ENCODE measurements around the gene KLHL29. TPM values are rescaled to one million over a fixed set of nuclear protein-coding genes. Genes with fewer than 3 reads are reported as not detected.

The KLHL29 gene
- total RNA-seq, 5 donors from 2014 or later (not counting 1 experiment from before 2014, with no cell fraction given) = 1.8 to 6.6 (median 2.5) TPM

DNA sequence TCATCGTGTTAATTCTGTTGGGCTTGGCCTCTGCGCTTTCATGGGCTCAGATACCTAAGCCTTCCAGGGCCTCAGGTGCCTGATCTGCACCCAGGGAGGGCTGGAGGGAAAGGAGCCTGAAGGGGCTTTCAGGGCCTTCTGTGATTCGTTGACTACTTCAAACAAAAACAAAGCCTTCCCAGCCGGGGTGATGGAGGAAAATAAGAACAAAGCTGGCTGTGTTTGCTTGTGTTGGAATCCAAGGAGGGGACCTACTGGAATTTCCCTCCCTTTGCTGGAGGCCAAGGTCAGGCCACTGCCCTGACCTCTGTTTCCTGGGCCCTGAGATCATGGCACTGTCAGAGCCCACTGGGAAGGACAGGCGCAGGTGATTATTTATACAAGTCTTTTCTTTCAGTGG is 135.3 kb downstream of the KLHL29 start:
- Histone ChIP-seq H3K27me3 (replicated peaks in 1 of 2; ENCODE audit: control insufficient read depth in 2 of 2, extremely low read depth in 1 of 2, insufficient read depth in 2 of 2, low read length in 1 of 2) (peaks cover 0 to 32% of the 10 kb centered on the region in 2 experiments), H3K4me1 (ENCODE audit: control insufficient read depth in 1 of 2, extremely low read depth in 1 of 2, insufficient read depth in 2 of 2, low read length in 2 of 2) (no peaks in the 10 kb centered on the region), H3K27ac (ENCODE audit: low read length) (no peak overlapping the region), H3K9me3 (no peaks in the 10 kb centered on the region), H3K36me3 (ENCODE audit: control insufficient read depth in 2 of 2, extremely low read depth in 1 of 2, insufficient read depth in 1 of 2, low read length in 1 of 2) (no peaks in the 10 kb centered on the region), H3K4me3 (ENCODE audit: control insufficient read depth in 1 of 2, extremely low read depth in 1 of 2, low read length in 1 of 2) (no peak overlapping the region)
- Mint-ChIP-seq H3K36me3 (no peaks in the 10 kb centered on the region), H3K4me1 (peaks cover 1 to 4% (median 2%) of the 10 kb centered on the region in 3 donors), H3K27ac (no peak overlapping the region), H3K9me3 (no peaks in the 10 kb centered on the region), H3K4me3 (no peak overlapping the region), H3K27me3 (peaks cover 3 to 4% of the 10 kb centered on the region in 2 donors)
- no peak for ATAC-seq (replicated peaks in 1 of 4)
- DNase-seq = no peak
- 100% methylated on average over 1 of the region's 5 CpGs for WGBS (ENCODE audit: insufficient coverage)
- ChIA-PET CTCF (no interaction called here), POLR2A (no interaction called here)

DNA sequence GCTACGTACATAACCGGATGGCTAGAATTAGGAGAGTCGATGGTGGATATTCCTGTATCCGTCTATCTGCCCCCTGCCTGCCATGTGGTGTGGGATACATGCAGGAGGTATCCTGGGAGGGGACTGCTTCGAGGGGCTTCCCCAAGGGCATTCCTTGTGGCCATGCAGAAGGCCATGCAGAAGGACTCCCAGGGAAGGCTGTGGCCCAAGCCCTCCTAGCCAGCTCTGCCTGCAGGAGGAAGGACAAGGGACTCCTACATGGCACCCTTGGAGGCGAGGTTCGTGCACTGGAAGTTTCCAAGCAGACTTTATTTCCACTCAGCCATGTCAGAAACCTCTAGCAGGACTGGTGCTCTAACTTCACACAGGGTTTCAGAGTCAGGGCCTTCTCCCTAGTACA is 136.1 kb downstream of the KLHL29 start:
- Mint-ChIP-seq H3K27ac (no peak overlapping the region), H3K27me3 (peaks cover 0 to 4% of the 10 kb centered on the region in 2 donors), H3K9me3 (no peaks in the 10 kb centered on the region), H3K4me3 (no peak overlapping the region), H3K36me3 (no peaks in the 10 kb centered on the region), H3K4me1 (peaks cover 5 to 9% (median 6%) of the 10 kb centered on the region in 3 donors)
- ChIA-PET CTCF (no interaction called here), POLR2A (no interaction called here)
- 75% methylated on average over 7 of the region's 7 CpGs for WGBS (ENCODE audit: insufficient coverage)
- Histone ChIP-seq H3K27me3 (replicated peaks in 1 of 2; ENCODE audit: control insufficient read depth in 2 of 2, extremely low read depth in 1 of 2, insufficient read depth in 2 of 2, low read length in 1 of 2) (peaks cover 0 to 31% of the 10 kb centered on the region in 2 experiments), H3K36me3 (ENCODE audit: control insufficient read depth in 2 of 2, extremely low read depth in 1 of 2, insufficient read depth in 1 of 2, low read length in 1 of 2) (no peaks in the 10 kb centered on the region), H3K4me1 (ENCODE audit: control insufficient read depth in 1 of 2, extremely low read depth in 1 of 2, insufficient read depth in 2 of 2, low read length in 2 of 2) (peaks cover under 1 to 5% of the 10 kb centered on the region in 2 experiments), H3K9me3 (no peaks in the 10 kb centered on the region), H3K27ac (ENCODE audit: low read length) (no peak overlapping the region), H3K4me3 (ENCODE audit: control insufficient read depth in 1 of 2, extremely low read depth in 1 of 2, low read length in 1 of 2) (no peak overlapping the region)
- DNase-seq (no peak), ATAC-seq (replicated peaks in 1 of 4) (no peak)

DNA sequence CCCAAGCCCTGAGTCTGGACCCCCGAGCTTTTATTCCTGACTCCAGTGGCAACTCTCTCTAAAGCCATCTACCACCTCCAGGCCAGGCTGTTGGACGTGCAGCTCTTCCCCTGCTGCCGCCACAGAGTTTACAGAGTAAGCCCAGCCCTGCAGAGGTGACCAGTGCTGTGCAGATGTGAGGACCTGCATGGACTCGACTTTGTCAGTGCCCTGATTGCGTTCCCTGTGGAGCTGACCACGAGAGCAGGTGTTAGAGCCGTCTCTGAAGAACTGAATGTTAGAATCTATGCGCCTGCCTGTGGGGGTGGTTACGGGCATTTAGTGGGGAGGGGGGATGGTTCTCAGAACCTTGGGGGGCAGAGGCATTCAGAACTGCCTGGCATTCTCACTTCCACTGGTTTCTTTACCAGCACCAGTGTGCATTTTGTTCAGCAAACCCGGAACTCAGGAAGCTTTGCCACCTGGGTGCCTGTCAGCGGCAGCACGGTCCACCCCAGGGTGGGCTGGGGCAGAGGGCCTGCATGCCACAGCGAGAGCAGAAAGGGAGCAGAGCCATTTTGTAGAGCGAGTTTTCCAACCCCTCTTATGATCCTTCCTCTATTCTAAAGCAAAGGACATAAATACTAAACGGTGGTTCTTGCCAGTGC is 137.9 kb downstream of the KLHL29 start:
- no peaks in the 10 kb centered on the region for H3K36me3 Mint-ChIP-seq
- CTCF ChIA-PET = no interaction called here
- DNase-seq (no peak), ATAC-seq (replicated peaks in 1 of 4) (no peak)
- POLR2A ChIA-PET = no interaction called here
- no peak overlapping the region for H3K4me3 Mint-ChIP-seq
- H3K9me3 Mint-ChIP-seq = no peaks in the 10 kb centered on the region
- Histone ChIP-seq H3K27me3 (replicated peaks in 1 of 2; ENCODE audit: control insufficient read depth in 2 of 2, extremely low read depth in 1 of 2, insufficient read depth in 2 of 2, low read length in 1 of 2) (peaks cover 0 to 33% of the 10 kb centered on the region in 2 experiments), H3K27ac (ENCODE audit: low read length) (no peak overlapping the region), H3K36me3 (ENCODE audit: control insufficient read depth in 2 of 2, extremely low read depth in 1 of 2, insufficient read depth in 1 of 2, low read length in 1 of 2) (no peaks in the 10 kb centered on the region), H3K4me1 (ENCODE audit: control insufficient read depth in 1 of 2, extremely low read depth in 1 of 2, insufficient read depth in 2 of 2, low read length in 2 of 2) (peaks cover 2 to 10% of the 10 kb centered on the region in 2 experiments), H3K4me3 (ENCODE audit: control insufficient read depth in 1 of 2, extremely low read depth in 1 of 2, low read length in 1 of 2) (no peak overlapping the region), H3K9me3 (no peaks in the 10 kb centered on the region)
- H3K4me1 Mint-ChIP-seq = peaks cover 10 to 14% (median 10%) of the 10 kb centered on the region in 3 donors
- H3K27me3 Mint-ChIP-seq = no peaks in the 10 kb centered on the region
- H3K27ac Mint-ChIP-seq = no peak overlapping the region
- WGBS (ENCODE audit: insufficient coverage) = 73% methylated on average over 10 of the region's 15 CpGs

DNA sequence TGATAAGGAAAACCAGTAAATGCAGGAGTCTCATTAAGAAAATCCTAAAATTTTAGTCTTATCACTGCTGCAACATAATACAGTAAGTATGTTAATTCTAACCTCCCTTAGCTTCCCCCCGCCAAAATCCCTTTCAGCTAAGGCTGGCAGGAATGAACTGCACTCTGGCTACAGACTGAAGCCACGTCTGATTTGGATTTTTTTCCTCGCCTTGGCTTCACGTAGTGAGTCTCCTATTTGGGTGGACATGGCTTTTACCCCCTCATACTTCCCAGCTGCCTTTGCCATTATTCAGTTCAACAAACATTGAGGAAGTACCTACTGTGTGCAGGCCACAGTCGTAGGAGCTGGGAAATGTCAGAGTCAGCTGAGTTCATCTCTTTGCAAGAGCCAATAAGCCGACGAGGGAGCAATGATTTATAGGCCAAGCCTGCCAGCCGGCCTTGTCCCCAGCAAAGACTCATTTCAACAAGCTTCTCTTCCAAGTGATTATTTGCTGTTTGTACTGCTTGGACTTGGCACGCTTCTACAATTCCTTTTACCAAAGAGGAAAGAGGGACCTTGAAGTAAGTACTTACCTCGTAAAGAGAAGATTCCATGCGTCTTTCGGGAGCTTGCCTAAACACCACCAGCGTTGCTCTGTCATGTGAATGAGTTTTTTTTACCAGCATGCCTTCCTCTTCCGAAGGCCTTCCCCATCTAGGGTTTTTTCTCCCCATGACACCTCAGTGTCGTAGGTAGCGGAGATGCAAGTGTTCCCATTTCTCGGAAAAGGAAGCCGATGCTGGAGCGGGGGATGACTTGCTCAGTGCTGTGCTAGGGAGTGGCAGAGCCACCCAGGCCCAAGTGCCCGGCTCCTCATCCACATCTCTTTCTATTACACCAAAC is 138.6 kb downstream of the KLHL29 start:
- DNase-seq (no peak), ATAC-seq (replicated peaks in 1 of 4) (no peak)
- Histone ChIP-seq H3K4me1 (ENCODE audit: control insufficient read depth in 1 of 2, extremely low read depth in 1 of 2, insufficient read depth in 2 of 2, low read length in 2 of 2) (peaks cover 2 to 10% of the 10 kb centered on the region in 2 experiments), H3K9me3 (no peaks in the 10 kb centered on the region), H3K4me3 (ENCODE audit: control insufficient read depth in 1 of 2, extremely low read depth in 1 of 2, low read length in 1 of 2) (no peak overlapping the region), H3K27me3 (replicated peaks in 1 of 2; ENCODE audit: control insufficient read depth in 2 of 2, extremely low read depth in 1 of 2, insufficient read depth in 2 of 2, low read length in 1 of 2) (peaks cover 0 to 32% of the 10 kb centered on the region in 2 experiments), H3K36me3 (ENCODE audit: control insufficient read depth in 2 of 2, extremely low read depth in 1 of 2, insufficient read depth in 1 of 2, low read length in 1 of 2) (no peaks in the 10 kb centered on the region), H3K27ac (ENCODE audit: low read length) (no peak overlapping the region)
- 93% methylated on average over 11 of the region's 20 CpGs for WGBS (ENCODE audit: insufficient coverage)
- Mint-ChIP-seq H3K36me3 (no peaks in the 10 kb centered on the region), H3K27me3 (no peaks in the 10 kb centered on the region), H3K9me3 (no peaks in the 10 kb centered on the region), H3K27ac (no peak overlapping the region), H3K4me3 (no peak overlapping the region), H3K4me1 (peaks cover 10 to 14% (median 10%) of the 10 kb centered on the region in 3 donors)
- POLR2A ChIA-PET = no interaction called here
- CTCF ChIA-PET = no interaction called here

DNA sequence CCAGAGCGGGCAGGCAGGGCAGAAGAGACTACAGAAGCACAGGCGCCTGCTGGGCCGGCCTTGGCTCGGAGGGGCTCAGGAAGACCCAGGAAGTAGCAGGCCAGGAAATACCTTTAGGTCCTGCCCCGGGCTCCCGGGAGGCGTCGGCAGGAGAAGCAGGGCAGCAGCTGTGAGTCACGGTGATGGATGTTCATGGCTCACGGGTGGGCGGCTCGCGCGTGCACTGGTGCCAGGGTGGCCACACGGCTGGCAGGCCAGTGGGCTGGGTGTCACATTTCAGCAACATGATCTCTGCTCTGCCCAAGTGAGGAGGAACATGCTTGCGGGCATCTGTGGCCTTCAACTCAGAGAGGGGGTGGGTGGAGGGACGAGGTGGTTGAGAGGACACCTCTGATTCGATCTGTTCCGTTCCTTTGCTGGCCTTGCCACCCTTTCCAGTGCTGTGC is 139.3 kb downstream of the KLHL29 start:
- ChIA-PET POLR2A (no interaction called here), CTCF (no interaction called here)
- H3K4me1 Mint-ChIP-seq = peaks cover 10 to 14% (median 10%) of the 10 kb centered on the region in 3 donors
- ATAC-seq (replicated peaks in 1 of 4) = no peak
- no peaks in the 10 kb centered on the region for H3K36me3 Mint-ChIP-seq
- DNase-seq = no peak
- no peaks in the 10 kb centered on the region for H3K36me3 ChIP-seq (ENCODE audit: control insufficient read depth in 2 of 2, extremely low read depth in 1 of 2, insufficient read depth in 1 of 2, low read length in 1 of 2)
- H3K27ac Mint-ChIP-seq = no peak overlapping the region
- no peaks in the 10 kb centered on the region for H3K9me3 Mint-ChIP-seq
- no peaks in the 10 kb centered on the region for H3K27me3 Mint-ChIP-seq
- H3K27ac ChIP-seq (ENCODE audit: low read length) = no peak overlapping the region
- no peak overlapping the region for H3K4me3 ChIP-seq (ENCODE audit: control insufficient read depth in 1 of 2, extremely low read depth in 1 of 2, low read length in 1 of 2)
- no peak overlapping the region for H3K4me3 Mint-ChIP-seq
- peaks cover 2 to 10% of the 10 kb centered on the region in 2 experiments for H3K4me1 ChIP-seq (ENCODE audit: control insufficient read depth in 1 of 2, extremely low read depth in 1 of 2, insufficient read depth in 2 of 2, low read length in 2 of 2)
- H3K9me3 ChIP-seq = no peaks in the 10 kb centered on the region
- H3K27me3 ChIP-seq (replicated peaks in 1 of 2; ENCODE audit: control insufficient read depth in 2 of 2, extremely low read depth in 1 of 2, insufficient read depth in 2 of 2, low read length in 1 of 2) = peaks cover 0 to 29% of the 10 kb centered on the region in 2 experiments
- 88% methylated on average over 16 of the region's 19 CpGs for WGBS (ENCODE audit: insufficient coverage)

DNA sequence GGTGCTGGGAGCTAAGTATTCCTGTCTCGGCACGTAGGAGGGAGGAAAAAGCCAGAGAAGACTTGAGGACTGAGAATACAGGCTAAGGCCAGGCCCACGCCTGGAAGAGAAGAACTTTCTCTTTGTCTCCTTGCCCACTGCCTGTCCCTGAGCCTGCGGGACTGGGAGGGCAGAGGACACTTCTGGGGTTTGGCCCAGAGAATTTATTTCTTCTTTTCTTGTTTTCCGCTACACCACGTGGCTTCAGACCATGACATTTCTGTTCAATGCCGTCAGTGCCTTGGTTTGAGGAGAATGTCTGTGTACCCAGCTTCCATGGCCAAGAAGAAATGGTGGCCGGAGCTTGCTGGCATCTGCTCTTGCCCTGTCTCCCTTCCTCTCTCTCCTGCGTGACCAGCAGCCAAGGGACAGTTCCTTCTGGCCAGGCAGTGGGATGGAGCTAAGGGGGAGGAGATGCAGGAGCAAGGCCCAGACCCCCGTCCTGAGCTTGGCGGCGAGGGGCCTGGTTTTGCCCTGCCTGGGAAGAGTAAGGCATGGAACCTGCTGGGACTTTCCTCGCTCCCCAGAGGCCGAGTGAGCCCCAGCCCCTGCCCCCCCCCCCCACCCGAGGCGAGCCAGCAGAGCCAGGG is 140.3 kb downstream of the KLHL29 start:
- Mint-ChIP-seq H3K4me1 (peaks cover 10 to 14% (median 10%) of the 10 kb centered on the region in 3 donors), H3K36me3 (no peaks in the 10 kb centered on the region), H3K4me3 (no peak overlapping the region), H3K27ac (no peak overlapping the region), H3K9me3 (no peaks in the 10 kb centered on the region), H3K27me3 (no peaks in the 10 kb centered on the region)
- DNase-seq = no peak
- Histone ChIP-seq H3K27ac (ENCODE audit: low read length) (no peak overlapping the region), H3K36me3 (ENCODE audit: control insufficient read depth in 2 of 2, extremely low read depth in 1 of 2, insufficient read depth in 1 of 2, low read length in 1 of 2) (no peaks in the 10 kb centered on the region), H3K27me3 (replicated peaks in 1 of 2; ENCODE audit: control insufficient read depth in 2 of 2, extremely low read depth in 1 of 2, insufficient read depth in 2 of 2, low read length in 1 of 2) (peaks cover 0 to 29% of the 10 kb centered on the region in 2 experiments), H3K4me3 (ENCODE audit: control insufficient read depth in 1 of 2, extremely low read depth in 1 of 2, low read length in 1 of 2) (no peak overlapping the region), H3K4me1 (ENCODE audit: control insufficient read depth in 1 of 2, extremely low read depth in 1 of 2, insufficient read depth in 2 of 2, low read length in 2 of 2) (peaks cover 2 to 10% of the 10 kb centered on the region in 2 experiments), H3K9me3 (no peaks in the 10 kb centered on the region)
- ATAC-seq (replicated peaks in 1 of 4) = no peak
- WGBS (ENCODE audit: insufficient coverage) = 95% methylated on average over 8 of the region's 16 CpGs
- ChIA-PET CTCF (no interaction called here), POLR2A (no interaction called here)
